ENCODE measurements around the gene CSNK2A1. TPM values are rescaled to one million over a fixed set of nuclear protein-coding genes. Genes with fewer than 3 reads are reported as not detected.

CSNK2A1 gene
- polyA plus RNA-seq, 1 donor from 2014 or later: 255 TPM

DNA sequence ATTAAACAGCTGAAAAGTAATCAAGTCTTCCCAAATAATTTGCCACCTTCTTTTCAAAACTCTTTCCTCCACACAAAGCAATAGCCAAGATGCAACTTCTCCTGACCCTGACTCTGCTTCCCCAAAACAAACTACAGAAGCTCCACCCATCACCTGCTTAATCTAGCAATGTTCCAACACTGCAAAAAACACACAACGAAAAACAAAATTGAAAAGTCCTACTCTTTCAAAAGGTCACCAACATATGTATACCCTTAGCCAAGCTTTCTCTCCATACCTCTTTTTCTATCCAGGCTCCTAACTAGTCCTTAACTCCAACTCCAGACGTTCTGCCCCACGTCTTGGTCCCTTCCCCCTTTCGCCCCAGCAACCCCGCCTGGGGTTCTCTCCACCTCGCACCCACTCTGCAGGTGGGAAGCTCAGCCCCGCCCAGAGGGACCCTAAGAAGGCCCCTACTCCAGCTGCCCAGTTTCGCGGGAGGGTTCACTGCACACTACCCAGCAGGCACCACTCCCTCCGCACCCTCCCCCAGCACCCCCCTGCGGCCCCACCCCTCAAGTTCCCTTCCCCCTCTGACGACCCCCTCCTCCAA is 717 bp downstream of the CSNK2A1 start:
- peaks cover 56% of the 10 kb centered on the region for H3K79me2 ChIP-seq (replicated peaks; ENCODE audit: insufficient read depth, low read length)
- peak overlapping the region; percentile 99 for H3K9ac ChIP-seq (ENCODE audit: low read length)
- TF ChIP-seq, protein P1, sequence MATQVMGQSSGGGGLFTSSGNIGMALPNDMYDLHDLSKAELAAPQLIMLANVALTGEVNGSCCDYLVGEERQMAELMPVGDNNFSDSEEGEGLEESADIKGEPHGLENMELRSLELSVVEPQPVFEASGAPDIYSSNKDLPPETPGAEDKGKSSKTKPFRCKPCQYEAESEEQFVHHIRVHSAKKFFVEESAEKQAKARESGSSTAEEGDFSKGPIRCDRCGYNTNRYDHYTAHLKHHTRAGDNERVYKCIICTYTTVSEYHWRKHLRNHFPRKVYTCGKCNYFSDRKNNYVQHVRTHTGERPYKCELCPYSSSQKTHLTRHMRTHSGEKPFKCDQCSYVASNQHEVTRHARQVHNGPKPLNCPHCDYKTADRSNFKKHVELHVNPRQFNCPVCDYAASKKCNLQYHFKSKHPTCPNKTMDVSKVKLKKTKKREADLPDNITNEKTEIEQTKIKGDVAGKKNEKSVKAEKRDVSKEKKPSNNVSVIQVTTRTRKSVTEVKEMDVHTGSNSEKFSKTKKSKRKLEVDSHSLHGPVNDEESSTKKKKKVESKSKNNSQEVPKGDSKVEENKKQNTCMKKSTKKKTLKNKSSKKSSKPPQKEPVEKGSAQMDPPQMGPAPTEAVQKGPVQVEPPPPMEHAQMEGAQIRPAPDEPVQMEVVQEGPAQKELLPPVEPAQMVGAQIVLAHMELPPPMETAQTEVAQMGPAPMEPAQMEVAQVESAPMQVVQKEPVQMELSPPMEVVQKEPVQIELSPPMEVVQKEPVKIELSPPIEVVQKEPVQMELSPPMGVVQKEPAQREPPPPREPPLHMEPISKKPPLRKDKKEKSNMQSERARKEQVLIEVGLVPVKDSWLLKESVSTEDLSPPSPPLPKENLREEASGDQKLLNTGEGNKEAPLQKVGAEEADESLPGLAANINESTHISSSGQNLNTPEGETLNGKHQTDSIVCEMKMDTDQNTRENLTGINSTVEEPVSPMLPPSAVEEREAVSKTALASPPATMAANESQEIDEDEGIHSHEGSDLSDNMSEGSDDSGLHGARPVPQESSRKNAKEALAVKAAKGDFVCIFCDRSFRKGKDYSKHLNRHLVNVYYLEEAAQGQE (IDR thresholded peaks at IDR 0.05; ENCODE audit: borderline replicate concordance): no peak
- TF ChIP-seq EP300 (conservative IDR thresholded peaks at IDR 0.05; ENCODE audit: poor library complexity, severe bottlenecking) (no peak), RAD21 (conservative IDR thresholded peaks at IDR 0.05) (no peak), MXI1 (conservative IDR thresholded peaks at IDR 0.05; ENCODE audit: poor library complexity, severe bottlenecking) (no peak), TAF1 (IDR thresholded peaks at IDR 0.05; ENCODE audit: low read depth) (no peak), EZH2 (IDR thresholded peaks at IDR 0.05; ENCODE audit: borderline replicate concordance, insufficient read depth, low read length, poor library complexity, severe bottlenecking) (no peak), POLR2AphosphoS5 (IDR thresholded peaks at IDR 0.05) (no peak), SMC3 (conservative IDR thresholded peaks at IDR 0.05; ENCODE audit: poor library complexity) (no peak)
- TF ChIP-seq, protein P2, sequence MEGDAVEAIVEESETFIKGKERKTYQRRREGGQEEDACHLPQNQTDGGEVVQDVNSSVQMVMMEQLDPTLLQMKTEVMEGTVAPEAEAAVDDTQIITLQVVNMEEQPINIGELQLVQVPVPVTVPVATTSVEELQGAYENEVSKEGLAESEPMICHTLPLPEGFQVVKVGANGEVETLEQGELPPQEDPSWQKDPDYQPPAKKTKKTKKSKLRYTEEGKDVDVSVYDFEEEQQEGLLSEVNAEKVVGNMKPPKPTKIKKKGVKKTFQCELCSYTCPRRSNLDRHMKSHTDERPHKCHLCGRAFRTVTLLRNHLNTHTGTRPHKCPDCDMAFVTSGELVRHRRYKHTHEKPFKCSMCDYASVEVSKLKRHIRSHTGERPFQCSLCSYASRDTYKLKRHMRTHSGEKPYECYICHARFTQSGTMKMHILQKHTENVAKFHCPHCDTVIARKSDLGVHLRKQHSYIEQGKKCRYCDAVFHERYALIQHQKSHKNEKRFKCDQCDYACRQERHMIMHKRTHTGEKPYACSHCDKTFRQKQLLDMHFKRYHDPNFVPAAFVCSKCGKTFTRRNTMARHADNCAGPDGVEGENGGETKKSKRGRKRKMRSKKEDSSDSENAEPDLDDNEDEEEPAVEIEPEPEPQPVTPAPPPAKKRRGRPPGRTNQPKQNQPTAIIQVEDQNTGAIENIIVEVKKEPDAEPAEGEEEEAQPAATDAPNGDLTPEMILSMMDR (IDR thresholded peaks at IDR 0.05; ENCODE audit: poor library complexity, severe bottlenecking): no peak
- no peaks in the 10 kb centered on the region for H3F3A ChIP-seq (ENCODE audit: insufficient read depth, low read length, poor library complexity, severe bottlenecking)
- no peaks in the 10 kb centered on the region for H4K20me1 ChIP-seq (ENCODE audit: insufficient read depth)
- no peaks in the 10 kb centered on the region for H3K27me3 ChIP-seq (ENCODE audit: insufficient read depth, low read depth, low read length)
- peak overlapping the region; percentile 78 for H3K4me2 ChIP-seq (ENCODE audit: low read length)
- no peaks in the 10 kb centered on the region for H3K36me3 ChIP-seq (ENCODE audit: insufficient read depth, low read length)
- H3K9me3 ChIP-seq (ENCODE audit: low read length): no peaks in the 10 kb centered on the region
- H3K27ac ChIP-seq (ENCODE audit: low read length): peak overlapping the region; percentile 97
- no peaks in the 10 kb centered on the region for H3K9me2 ChIP-seq (ENCODE audit: insufficient read depth, low read length)
- peak overlapping the region; percentile 95 for H3K4me3 ChIP-seq (ENCODE audit: low read length)
- peak overlapping the region; percentile 97 for H2AFZ ChIP-seq (ENCODE audit: low read depth, low read length)

DNA sequence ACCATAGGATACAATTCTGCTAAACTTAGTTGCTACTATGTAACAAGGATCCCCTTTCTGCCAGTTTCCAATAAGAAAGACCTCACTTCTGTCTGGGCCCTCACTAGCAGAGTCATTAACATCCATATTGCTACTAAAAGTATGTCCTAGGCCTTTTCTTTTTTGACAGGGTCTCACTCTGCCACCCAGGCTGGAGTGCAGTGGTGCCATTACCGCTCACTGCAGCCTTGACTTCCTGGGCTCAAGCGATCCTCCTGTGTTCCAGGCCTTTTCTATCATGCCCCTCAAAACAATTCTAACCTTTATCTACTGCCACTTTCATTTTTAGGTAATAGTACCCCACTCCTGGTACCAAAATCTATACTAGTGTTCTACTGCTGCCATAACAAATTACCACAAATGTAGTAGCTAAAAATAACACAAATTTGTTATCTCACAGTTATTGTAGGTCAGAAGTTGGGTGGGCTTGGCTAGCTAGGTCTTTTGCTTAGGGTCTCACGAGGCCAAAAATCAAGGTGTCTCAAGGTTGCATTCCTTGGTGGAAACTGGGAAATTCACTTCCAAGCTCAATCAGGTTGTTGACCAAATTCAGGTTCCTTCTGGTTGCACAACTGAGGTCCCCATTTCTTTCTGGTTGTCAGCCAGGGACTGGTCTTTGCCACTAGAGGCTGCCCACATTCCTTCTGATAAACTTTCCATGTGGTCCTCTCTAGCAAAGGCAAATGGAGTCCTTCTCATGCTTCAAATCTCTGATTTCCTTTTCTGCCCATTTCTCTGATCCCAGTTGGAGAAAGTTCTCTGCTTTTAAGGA is 3.0 kb downstream of the CSNK2A1 start:
- H3F3A ChIP-seq (ENCODE audit: insufficient read depth, low read length, poor library complexity, severe bottlenecking): no peaks in the 10 kb centered on the region
- no peaks in the 10 kb centered on the region for H3K27me3 ChIP-seq (ENCODE audit: insufficient read depth, low read depth, low read length)
- TF ChIP-seq EP300 (conservative IDR thresholded peaks at IDR 0.05; ENCODE audit: poor library complexity, severe bottlenecking) (no peak), SMC3 (conservative IDR thresholded peaks at IDR 0.05; ENCODE audit: poor library complexity) (no peak), TAF1 (IDR thresholded peaks at IDR 0.05; ENCODE audit: low read depth) (no peak), EZH2 (IDR thresholded peaks at IDR 0.05; ENCODE audit: borderline replicate concordance, insufficient read depth, low read length, poor library complexity, severe bottlenecking) (no peak), MXI1 (conservative IDR thresholded peaks at IDR 0.05; ENCODE audit: poor library complexity, severe bottlenecking) (no peak), POLR2AphosphoS5 (IDR thresholded peaks at IDR 0.05) (no peak), RAD21 (conservative IDR thresholded peaks at IDR 0.05) (no peak)
- TF ChIP-seq, protein P1 (IDR thresholded peaks at IDR 0.05; ENCODE audit: borderline replicate concordance): no peak
- TF ChIP-seq, protein P2 (IDR thresholded peaks at IDR 0.05; ENCODE audit: poor library complexity, severe bottlenecking): no peak
- no peaks in the 10 kb centered on the region for H4K20me1 ChIP-seq (ENCODE audit: insufficient read depth)
- H3K4me2 ChIP-seq (ENCODE audit: low read length): no peak overlapping the region
- no peaks in the 10 kb centered on the region for H3K9me2 ChIP-seq (ENCODE audit: insufficient read depth, low read length)
- H3K9me3 ChIP-seq (ENCODE audit: low read length): no peaks in the 10 kb centered on the region
- H3K27ac ChIP-seq (ENCODE audit: low read length): no peak overlapping the region
- H3K9ac ChIP-seq (ENCODE audit: low read length): no peak overlapping the region
- H2AFZ ChIP-seq (ENCODE audit: low read depth, low read length): no peak overlapping the region
- peaks cover 79% of the 10 kb centered on the region for H3K79me2 ChIP-seq (replicated peaks; ENCODE audit: insufficient read depth, low read length)
- H3K4me3 ChIP-seq (ENCODE audit: low read length): no peak overlapping the region
- no peaks in the 10 kb centered on the region for H3K36me3 ChIP-seq (ENCODE audit: insufficient read depth, low read length)
